Cardiac fibroblast (primary cell): ENCODE measurements around the gene PREX1.

ENCODE experiments used
- DNase-seq, 2 donors: peaks; one replicate each; pipeline versions ENCODE4 v3.0.0 to v3.0.0-alpha.2; 2010; ENCODE audit warnings: low read depth in 2 of 2
- H3K4me3 ChIP-seq, 2 donors: replicated peaks in 1 of 2; 1 replicate in 1 of 2; 2 replicates in 1 of 2; pipeline ENCODE4 v1.5.1; 2011; ENCODE audit warnings: low read depth in 2 of 2, low read length in 2 of 2, mild to moderate bottlenecking in 2 of 2, moderate library complexity in 1 of 2
- CTCF ChIP-seq: IDR thresholded peaks from one replicate; pipeline ENCODE4 v1.5.1; 2011; ENCODE audit warnings: low read depth, mild to moderate bottlenecking, low read length, inconsistent platforms

Gene PREX1

GRCh38 chr20:48609491-48609978 lies 218.3 kb downstream of the PREX1 start:
- no peak overlapping the region for H3K4me3 ChIP-seq
- no peak for TF ChIP-seq CTCF
- DNase-seq, result no peak

- H3K4me3 ChIP-seq, result no peak overlapping the region
- TF ChIP-seq CTCF, result no peak
Measured at GRCh38 chr20:48608756-48609155, 219.0 kb downstream of the PREX1 start.

GRCh38 chr20:48607544-48607865 lies 220.3 kb downstream of the PREX1 start:
- DNase-seq, result no peak
- no peak for TF ChIP-seq CTCF
- H3K4me3 ChIP-seq, result no peak overlapping the region

More at GRCh38 chr20:48608756-48609155, 219.0 kb downstream of the PREX1 start:
- DNase-seq, result no peak

GRCh38 chr20:48606841-48607543 lies 220.8 kb downstream of the PREX1 start:
- no peak for DNase-seq
- no peak for TF ChIP-seq CTCF
- no peak overlapping the region for H3K4me3 ChIP-seq

GRCh38 chr20:48606172-48606840 lies 221.5 kb downstream of the PREX1 start:
- DNase-seq, result no peak
- TF ChIP-seq CTCF, result no peak
- no peak overlapping the region for H3K4me3 ChIP-seq

- no peak for DNase-seq
- no peak for TF ChIP-seq CTCF
- no peak overlapping the region for H3K4me3 ChIP-seq
Measured at GRCh38 chr20:48605364-48606171, 222.2 kb downstream of the PREX1 start.
